Epithelial cell of proximal tubule (primary cell): ENCODE data around the gene PTPN22. TPM values are rescaled to one million over a fixed set of nuclear protein-coding genes. Genes with fewer than 3 reads are reported as not detected.

Source experiments
- DNase-seq: peaks from one replicate; pipeline ENCODE4 v3.0.0-alpha.2; 2011; ENCODE audit warnings: low read depth
- H3K4me3 ChIP-seq: 2 replicates; pipeline ENCODE4 v1.5.1; 2011; ENCODE audit warnings: low read depth, mild to moderate bottlenecking, low read length
- CTCF ChIP-seq: conservative IDR thresholded peaks from 2 replicates; pipeline ENCODE4 v1.5.1; 2012; ENCODE audit warnings: low read depth, mild to moderate bottlenecking, low read length
- total RNA-seq: library from RNA; depleted of rRNA; stranded (reverse); fragments of >200 nt; gene quantifications from 2 replicates; pipeline ENCODE4 v1.2.3, GENCODE V29; 2015

PTPN22 gene
- total RNA-seq, 1 donor from 2014 or later: not detected

GRCh38 chr1:113887402-113888175 is 16.1 kb upstream of the PTPN22 start, which contains the start of gene BCL2L15:
Gene BCL2L15, minus strand, starts transcription at chr1:113887581. Its CDS starts 206 bp downstream, at chr1:113887375.
- DNase-seq: peak; percentile 56

GRCh38 chr1:113886417-113887401 is 15.2 kb upstream of the PTPN22 start:
- DNase-seq: no peak
- no peak for TF ChIP-seq CTCF
- no peak overlapping the region for H3K4me3 ChIP-seq

More at GRCh38 chr1:113887402-113888175, 16.1 kb upstream of the PTPN22 start, which contains the start of gene BCL2L15:
- no peak within 1 kb of the TSS for H3K4me3 ChIP-seq
- TF ChIP-seq CTCF: no peak

GRCh38 chr1:113881661-113882060 is 10.1 kb upstream of the PTPN22 start:
- TF ChIP-seq CTCF: no peak
- H3K4me3 ChIP-seq: no peak overlapping the region
- DNase-seq: no peak

DNA sequence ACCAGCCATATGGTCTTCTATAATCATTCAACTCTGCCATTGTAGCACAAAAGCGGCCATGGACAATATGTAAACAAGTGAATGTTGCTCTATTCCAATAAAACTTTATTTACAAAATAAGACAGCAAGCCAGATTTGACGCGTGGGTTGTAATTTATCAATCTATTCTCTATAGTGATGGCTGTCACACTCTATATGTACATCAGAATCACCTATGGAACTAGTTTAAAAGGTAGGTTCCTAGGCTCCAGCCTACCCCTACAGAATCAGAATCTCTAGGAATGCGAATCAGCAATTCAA is 8.2 kb upstream of the PTPN22 start:
- TF ChIP-seq CTCF: no peak
- no peak for DNase-seq
- H3K4me3 ChIP-seq: no peak overlapping the region

DNA sequence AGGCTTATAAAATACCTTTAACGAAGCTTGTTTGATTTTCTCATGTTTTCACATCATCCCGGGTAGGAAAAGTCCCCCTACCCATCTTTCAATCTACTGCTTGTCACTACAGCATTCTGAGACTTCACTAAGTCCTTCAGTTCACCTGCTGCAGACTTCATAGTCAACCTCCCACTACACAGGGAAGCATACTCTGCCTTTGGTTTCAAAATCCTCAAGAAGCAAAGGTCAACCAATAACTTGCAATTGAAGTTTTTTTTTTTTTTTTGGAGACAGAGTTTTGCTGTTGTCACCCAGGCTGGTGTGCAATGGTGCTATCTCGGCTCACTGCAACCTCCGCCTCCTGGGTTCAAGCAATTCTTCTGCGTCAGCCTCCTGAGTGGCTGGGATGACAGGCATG is 4.7 kb upstream of the PTPN22 start:
- TF ChIP-seq CTCF: no peak
- no peak overlapping the region for H3K4me3 ChIP-seq
- no peak for DNase-seq

- peak; percentile 67 for DNase-seq
- TF ChIP-seq CTCF: no peak
- no peak overlapping the region for H3K4me3 ChIP-seq
These were observed 4.2 kb upstream of the PTPN22 start for GRCh38 chr1:113875714-113876113.
